HL-60 (cell line): ENCODE results near the gene EYA4.

Source experiments
- CTCF ChIP-seq: IDR thresholded peaks from one replicate; pipeline ENCODE4 v1.5.1; 2011; ENCODE audit warnings: low read length, control low read depth, inconsistent platforms; ENCODE audit not compliant: insufficient read depth
- GABPA ChIP-seq: IDR thresholded peaks from 2 replicates; pipeline ENCODE4 v1.6.1; 2012; ENCODE audit warnings: low read depth
- POLR2AphosphoS5 ChIP-seq: IDR thresholded peaks from 2 replicates; pipeline ENCODE4 v1.6.1; 2012; ENCODE audit warnings: low read depth
- SPI1 ChIP-seq: IDR thresholded peaks from 2 replicates; pipeline ENCODE4 v1.6.1; 2012; ENCODE audit warnings: low read depth, mild to moderate bottlenecking, borderline replicate concordance

GRCh38 chr6:133541040-133541439 is 299.9 kb downstream of the EYA4 start:
- TF ChIP-seq CTCF = no peak
- no peak for TF ChIP-seq GABPA
- TF ChIP-seq SPI1 = no peak
- no peak for TF ChIP-seq POLR2AphosphoS5
